ENCODE results near the gene CDKN1A.

DNA sequence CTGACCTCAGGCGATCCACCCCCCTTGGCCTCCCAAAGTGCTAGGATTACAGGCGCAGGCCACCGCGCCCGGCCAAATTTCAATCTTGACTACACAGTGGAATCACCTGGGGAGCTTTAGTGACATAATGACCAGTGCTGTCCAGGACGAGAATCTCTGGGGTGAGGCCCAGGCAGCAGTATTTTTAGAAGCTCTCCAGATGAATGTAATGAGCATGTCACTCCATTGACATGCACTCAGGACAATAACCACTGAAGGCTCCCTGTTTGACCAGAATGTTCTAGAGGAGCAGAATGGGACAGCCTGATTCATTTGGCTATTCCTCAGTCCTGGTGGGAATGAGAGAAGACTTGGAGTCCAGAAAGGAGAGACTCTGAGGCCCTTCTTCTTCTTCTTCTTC lies 45.1 kb upstream of the CDKN1A start:
- TF ChIP-seq CTCF (IDR thresholded peaks at IDR 0.05; ENCODE audit: insufficient read depth, low read length): no peak
- TF ChIP-seq POLR2AphosphoS5 (IDR thresholded peaks at IDR 0.05; ENCODE audit: low read depth): no peak
- no peak for TF ChIP-seq GABPA (IDR thresholded peaks at IDR 0.05; ENCODE audit: low read depth)
- TF ChIP-seq REST (IDR thresholded peaks at IDR 0.05; ENCODE audit: insufficient replicate concordance, low read depth): no peak
- TF ChIP-seq SPI1 (IDR thresholded peaks at IDR 0.05; ENCODE audit: borderline replicate concordance, low read depth): no peak
